CD4-positive, alpha-beta T cell treated with Interferon gamma for 1 hour (primary cell): ENCODE measurements around the gene WDTC1.

ENCODE experiments used
- DNase-seq: peaks from one replicate; pipeline ENCODE4 v3.0.0-alpha.2; 2020

Gene WDTC1

DNA sequence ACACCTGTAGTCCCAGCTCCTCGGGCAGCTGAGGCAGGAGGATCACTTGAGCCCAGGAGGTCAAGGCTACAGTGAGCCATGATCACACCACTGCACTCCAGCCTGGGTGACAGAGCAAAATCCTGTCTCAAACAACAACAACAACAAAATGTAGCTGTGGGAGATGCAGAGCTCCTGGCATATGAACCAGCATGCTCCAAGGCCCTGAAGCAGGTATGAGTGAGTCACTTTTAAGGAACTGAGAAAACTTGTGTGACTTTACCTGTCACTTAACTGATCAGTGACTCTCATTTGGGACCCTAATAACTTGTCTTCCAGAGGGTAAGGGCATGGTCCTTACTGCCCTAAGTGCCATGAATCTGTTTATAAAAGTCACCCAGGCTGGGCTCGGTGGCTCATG, 68.2 kb downstream of the WDTC1 start:
- DNase-seq, result no peak

DNA sequence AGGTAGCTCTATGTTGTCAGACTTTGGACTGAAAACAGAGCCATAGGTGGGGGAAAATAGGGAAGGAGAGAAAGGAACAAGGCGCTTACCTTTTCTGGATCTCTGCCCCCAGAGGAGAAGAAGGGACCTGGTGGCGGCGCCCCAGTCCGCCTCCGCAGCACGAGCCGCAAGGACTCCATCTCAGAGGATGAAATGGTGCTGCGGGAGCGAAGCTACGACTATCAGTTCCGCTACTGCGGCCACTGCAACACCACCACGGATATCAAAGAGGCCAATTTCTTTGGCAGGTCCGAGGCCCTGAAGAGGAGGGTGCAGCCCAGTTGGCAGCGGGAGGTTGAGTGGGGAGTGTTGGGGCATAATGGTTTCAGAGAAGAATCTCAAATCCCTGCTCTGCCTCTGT, 69.1 kb downstream of the WDTC1 start:
- no peak for DNase-seq

- DNase-seq, result no peak
Measured at GRCh38 chr1:27306071-27306470, 71.6 kb downstream of the WDTC1 start.

DNA sequence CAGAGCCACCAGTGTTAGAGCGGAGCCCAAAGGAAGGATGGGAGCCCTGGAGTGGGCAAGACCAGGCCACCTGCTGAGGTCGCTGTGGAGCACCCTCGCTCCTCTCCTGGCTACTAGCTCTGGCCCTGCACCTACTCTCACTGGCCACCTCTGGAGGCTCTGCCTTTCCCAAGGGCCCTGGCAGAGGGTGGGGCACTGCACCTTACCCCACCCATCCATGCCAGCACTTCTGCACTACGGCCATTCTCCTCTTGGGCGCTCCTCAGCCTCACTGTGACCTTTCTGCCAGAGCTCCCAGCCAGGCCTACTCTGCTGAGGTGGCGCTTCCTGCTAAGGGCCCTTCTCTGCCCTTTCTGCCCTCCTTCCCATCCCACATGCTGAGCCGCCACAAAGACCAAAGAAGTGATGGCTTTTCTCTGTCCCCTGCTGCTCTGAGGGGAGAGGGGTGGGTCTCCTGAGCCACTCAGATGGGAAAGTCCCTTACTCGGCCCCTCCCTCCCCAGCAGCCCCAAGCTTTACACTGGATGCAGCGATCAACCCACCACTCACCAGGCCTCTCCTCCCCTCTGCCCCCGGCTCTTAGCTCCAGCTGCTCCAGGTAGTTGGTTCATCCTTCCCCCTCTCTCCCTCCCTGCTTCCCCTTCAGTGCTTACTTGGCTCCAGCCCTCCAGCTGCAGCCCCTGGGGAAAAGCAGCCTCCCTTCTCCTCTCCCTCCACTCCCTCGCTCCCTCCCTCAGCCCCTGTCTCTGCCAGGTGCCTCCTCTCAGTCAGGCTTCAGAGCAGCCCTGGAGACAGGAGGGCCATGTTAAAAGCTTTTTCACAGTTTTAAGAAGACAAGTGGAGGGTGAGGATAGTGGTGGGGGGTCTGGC, 72.7 kb downstream of the WDTC1 start:
- no peak for DNase-seq

GRCh38 chr1:27307874-27308598, 73.6 kb downstream of the WDTC1 start:
- DNase-seq, result no peak

- no peak for DNase-seq
Measured at GRCh38 chr1:27314169-27314568, 79.7 kb downstream of the WDTC1 start.

GRCh38 chr1:27314737-27315136, 80.3 kb downstream of the WDTC1 start:
- DNase-seq, result no peak

- no peak for DNase-seq
Measured at GRCh38 chr1:27316860-27317259, 82.4 kb downstream of the WDTC1 start.

DNA sequence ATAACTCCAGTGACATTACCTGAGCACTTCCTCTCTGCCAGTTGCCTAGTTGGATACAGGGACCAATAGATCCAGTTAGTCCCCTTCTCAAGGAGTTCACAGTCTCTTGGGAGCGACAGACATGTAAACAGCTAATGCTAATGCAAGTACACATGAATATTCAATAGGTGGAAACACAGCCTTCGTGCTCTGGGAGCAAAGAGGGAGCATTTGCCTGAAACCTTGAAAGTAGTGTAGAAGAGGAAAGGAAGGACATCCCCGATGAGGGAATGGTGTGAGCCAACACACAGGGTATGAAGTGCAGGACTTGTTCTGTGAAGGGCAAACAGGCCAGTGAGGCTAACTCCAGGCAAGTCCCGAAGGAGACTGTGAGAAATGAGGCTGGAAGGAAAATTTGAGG, 83.7 kb downstream of the WDTC1 start:
- no peak for DNase-seq

- DNase-seq, result no peak
Measured at GRCh38 chr1:27318596-27318995, 84.2 kb downstream of the WDTC1 start.

DNA sequence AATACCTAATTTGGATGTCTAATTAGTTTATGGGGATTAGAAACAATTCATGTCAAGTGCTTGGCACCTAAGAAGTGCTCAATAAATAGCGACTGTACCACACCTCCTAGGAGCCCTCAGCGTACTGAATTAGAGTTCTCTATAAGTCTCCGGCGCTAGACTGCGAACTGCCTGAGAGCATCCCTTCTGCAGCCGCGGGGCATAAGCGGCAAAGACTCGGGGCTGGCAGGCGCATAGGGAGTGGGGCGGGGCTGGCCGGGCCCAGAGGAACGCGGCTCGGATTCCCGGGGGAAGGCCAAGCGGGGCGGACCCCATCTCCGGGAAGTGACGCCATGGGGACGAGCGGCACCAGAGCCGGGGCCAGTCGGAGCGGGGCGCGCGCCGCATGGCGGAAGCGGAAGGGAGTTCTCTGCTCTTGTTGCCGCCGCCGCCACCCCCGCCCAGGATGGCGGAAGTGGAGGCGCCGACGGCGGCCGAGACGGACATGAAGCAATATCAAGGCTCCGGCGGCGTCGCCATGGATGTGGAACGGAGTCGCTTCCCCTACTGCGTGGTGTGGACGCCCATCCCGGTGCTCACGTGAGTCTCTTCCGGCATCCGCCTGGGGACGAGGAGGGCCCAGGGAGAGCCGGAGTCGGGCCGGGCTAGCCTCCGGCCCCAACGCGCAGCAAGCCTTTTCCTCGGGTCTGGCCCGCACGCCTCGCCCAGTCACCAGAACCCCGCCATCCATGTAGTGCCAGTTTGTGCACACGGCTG, 87.6 kb downstream of the WDTC1 start, which contains the start of gene TMEM222:
Gene TMEM222 (plus strand): TSS at position 351 of the 756 bp plus-strand sequence. CDS start 35 bp downstream, at position 386.
- peak; percentile 96 for DNase-seq

DNA sequence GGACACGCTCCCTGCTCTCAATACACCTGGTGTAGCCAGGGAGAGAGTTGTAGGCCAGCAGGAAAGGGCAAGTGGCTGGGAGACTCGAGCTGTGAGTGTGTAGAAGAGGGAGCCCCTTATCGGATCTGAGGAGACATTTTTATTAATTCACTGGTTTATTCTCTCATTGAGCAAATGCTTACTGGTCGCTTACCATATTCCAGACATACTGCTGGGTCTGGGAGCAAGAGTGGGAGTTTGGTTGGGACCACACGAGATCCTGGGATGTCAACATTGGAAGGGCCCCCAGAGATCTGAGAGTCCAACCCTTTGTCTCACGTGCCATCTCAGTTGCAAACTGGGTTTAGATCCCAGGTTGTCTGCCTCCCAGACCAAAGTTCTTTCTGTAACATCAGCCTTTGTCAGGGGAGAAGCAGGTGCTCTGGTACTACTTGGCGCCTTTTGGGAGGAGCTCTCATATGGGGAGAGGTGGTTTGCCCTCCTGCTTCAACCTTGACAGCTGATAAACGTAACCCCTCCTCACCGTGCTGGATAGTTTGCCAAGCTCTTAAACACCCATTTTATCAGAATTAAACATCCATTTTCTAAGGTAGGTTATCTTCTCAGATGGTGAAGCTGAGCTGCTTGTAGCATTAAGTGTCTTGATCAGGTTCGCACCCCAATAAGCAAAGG, 88.3 kb downstream of the WDTC1 start:
- DNase-seq, result no peak

DNA sequence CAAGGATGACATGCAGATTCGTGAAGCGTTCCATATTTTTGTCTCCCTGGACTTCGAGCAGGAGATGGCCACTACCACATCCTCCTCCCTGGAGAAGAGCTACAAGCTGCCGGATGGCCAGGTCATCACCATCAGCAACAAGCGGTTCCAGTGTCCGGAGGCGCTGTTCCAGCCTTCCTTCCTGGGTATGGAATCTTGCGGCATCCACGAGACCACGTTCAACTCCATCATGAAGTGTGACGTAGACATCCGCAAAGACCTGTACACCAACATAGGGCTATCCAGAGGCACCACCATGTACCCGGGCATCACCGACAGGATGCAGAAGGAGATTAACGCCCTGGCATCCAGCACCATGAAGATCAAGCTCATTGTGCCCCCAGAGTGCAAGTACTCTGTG, 90.9 kb downstream of the WDTC1 start:
- DNase-seq, result no peak

DNA sequence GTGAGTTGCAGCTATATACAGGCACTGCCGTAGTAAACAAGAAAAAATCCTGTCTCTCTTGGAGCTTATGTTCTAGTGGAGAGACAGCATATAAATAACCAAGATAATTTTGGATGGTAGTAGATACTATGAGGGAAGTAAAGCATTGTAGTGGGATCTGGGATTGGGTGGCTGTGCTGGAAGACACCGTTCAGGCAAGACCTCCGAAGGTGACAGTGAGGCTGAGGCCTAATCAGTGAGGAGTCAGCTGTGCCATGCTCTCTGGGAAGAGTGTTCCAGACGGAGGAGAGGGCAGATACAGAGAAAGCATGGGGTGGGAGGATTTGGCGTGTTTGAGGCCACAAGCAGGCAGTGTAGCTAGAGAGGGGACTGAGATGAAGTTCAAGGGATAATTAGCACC, 93.5 kb downstream of the WDTC1 start:
- DNase-seq, result no peak

DNA sequence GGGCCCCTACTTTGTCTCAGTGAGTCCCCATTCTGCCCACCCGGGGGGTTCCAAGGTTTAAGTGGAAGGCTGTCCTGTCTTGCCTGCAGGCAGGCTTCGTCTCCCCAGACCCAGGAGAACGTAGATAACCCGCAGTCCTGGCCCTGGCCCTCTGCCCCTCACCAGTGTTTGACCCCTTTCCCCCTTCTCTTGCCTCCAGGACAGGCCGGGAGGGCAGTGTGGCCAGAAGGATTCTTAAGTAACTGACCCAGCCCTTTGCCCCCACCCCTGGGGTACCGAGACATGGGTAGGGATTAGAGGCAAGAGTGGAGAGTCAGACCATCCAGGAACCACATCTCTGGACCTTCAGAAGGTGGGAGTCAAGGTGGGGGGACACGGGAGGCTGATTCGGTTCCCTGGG, 96.4 kb downstream of the WDTC1 start:
- DNase-seq, result no peak

DNA sequence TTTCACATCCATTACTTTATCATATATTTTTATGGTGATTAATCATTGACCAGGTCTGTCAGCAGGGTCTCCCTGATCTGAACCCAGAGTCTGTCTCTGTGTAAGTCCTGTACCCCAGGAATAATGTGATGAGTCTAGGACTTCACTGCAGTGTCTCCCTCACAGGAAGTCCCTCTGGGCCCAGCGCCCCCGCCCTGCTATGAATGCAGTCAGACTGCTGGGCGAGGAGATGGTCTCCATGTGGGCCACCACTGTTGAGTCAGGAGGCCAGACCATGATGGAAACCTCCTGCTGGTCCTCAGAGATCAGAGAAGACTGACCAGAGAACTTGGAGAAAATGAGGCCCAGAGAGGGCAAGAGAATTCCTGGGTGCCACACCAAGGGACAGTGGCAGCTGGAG, 97.0 kb downstream of the WDTC1 start:
- DNase-seq, result no peak

DNA sequence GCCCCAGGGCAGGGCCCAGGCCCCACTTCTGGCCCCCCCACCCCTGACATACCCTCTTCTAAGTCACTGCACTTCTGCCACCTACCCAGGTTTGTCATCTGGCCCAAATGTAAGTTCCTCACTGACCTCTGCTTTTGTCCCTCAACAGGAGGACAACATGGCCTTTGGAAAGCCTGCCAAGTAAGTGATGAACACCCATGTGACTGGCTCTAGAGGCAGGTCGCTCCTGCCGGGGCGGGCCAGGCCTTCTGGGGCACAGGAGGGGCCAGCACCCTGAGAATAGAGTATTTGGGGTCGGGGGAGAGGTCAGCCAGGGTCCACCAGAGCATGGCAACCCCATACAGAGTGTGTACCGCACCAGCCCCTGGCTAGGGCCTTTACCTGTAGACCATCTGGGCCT, 97.5 kb downstream of the WDTC1 start:
- no peak for DNase-seq

DNA sequence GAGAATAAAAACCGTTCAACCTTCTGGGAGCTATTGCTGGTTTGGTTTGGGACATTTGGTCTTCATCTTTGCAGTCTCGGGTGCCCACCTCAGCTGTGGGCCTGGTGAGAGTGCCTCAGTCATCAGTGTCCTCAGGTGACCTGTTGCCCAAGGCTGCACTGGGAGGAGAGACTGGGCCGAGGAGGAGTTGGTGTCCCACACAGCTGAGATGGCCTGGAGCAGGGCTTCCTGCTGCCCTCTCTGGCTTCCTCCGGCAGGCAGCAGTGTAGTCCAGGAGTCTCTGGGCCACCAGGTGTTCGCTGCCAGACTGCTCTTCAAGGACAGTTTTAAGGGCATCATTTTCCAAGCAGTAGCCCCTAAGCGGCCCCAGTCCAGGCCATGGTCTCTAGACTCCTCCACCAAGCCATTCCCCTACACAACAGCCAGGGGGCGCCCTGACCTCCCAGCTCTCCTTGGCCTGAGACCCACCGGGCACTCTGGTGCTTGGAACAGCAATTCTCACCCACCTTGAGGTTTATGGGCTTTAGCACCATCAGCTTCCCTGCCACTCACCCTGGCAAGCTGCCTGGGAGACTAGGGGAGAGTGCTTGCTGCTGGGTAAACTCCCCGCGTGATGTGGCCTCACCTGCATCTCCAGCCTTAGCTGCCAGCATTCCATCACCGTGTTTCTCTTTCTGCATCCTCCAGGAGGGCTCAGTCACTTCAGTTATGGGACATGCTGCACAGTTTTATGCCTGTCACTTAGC, 98.3 kb downstream of the WDTC1 start:
- DNase-seq, result peak; percentile 51

- DNase-seq, result no peak
Measured at GRCh38 chr1:27333717-27334279, 99.4 kb downstream of the WDTC1 start.

DNA sequence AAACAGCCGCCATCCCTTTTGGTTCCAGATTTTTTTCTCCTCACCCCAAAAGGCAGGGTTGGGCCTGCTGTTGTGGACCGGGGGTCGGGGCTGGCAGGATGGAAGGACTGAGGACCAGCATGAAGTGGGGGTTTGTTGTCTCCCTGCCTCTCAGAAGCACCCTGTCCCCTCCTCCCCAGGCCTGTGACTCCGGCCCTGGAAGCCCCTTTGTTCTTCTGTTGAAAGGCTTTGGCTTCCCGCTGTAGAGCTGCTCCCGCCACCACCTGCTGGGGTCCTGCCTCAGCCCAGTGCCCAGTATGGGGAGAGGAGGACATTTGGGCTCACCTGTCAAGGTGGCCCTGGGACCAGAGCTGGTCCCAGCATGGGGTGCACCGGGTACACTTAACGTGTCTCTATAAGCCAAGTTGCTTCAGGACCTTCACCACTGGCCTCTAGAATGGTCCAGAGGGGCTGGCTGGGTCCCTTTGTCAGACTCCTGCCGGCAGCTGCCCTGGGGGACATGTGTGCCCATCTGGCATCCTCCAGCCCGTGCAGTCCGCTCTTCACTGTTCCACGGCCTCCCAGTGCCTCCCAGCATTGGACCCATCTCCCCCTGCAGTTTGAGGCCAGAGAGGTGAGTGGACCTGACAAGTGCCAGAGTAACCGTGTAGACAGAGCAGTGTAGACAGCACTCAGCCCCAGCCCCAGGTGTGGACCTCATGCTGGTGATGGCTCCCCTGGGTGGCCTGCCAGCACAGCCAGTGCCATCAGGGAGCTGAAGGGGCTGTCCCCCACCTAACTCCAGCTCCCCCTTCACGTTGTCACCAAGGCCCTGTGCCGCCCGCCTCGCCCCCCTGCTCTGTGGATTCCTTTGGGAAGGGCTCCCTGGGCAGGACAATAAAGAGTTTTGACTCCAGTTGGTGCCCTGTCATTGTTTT, 101.3 kb downstream of the WDTC1 start:
- DNase-seq, result no peak

DNA sequence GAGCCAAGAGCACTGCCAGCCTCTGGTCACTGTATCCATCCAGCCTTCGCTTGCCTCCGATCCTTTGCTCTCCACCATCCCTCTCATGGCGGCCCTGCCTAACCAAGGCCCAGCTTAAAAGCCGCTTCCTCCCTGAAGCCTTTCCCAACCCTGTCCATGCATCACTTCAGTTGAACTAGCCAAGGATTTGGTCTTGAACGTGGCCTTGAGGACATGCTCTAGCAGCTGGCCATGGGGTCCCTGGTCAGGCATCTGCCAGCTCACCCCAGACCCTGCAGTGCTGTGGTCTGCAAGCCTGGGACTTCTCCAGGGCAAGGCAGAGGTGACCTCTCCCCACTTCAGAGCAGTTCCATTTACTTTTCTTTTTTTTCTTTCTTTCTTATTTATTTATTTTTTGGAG, 102.3 kb downstream of the WDTC1 start:
- no peak for DNase-seq
